ENCODE measurements around the gene NALF2.

Gene NALF2

DNA sequence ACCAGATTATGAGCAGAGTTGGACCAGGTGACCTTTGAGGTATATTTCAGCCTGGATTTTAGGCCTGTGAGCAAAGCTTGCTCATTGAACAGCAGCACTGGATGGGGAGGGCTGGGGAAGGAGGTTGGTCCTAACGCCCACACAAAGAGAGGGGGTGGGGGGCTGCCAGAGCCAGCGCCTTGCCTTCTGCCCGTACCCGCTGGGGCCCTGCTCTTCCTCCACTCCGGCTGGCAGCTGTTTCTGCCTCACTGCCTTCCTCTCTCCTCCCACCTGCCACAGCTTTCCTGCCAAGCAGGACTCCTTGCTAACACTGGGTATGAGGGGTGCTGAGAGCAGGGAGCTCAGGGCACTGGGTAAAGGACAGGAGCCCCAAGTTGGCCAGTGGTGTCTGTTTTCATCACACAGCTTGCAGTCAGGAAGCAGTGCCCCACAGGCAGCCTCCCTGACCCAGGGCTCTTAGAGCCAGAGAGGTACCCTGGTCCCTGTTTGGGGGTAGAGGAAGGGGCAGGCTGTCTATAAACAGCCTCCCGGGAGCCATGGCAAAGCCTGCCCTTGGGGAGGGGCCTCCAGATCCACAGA is 6.1 kb downstream of the NALF2 start:
- Histone ChIP-seq H4K20me1 (ENCODE audit: insufficient read depth, low read length, poor library complexity, severe bottlenecking) (no peaks in the 10 kb centered on the region), H3K9me2 (replicated peaks; ENCODE audit: low read depth, low read length) (no peaks in the 10 kb centered on the region), H3K4me3 (ENCODE audit: low read length, poor library complexity, severe bottlenecking) (no peak overlapping the region), H3K79me2 (ENCODE audit: insufficient read depth, low read length) (no peaks in the 10 kb centered on the region), H3K4me2 (ENCODE audit: low read depth, low read length, poor library complexity, severe bottlenecking) (no peak overlapping the region), H3K9ac (ENCODE audit: low read depth, low read length, poor library complexity, severe bottlenecking) (no peak overlapping the region), H3F3A (ENCODE audit: low read depth) (no peaks in the 10 kb centered on the region), H2AFZ (ENCODE audit: low read length) (no peak overlapping the region), H3K4me1 (ENCODE audit: insufficient read depth, low read length, poor library complexity, severe bottlenecking) (peaks cover 5% of the 10 kb centered on the region), H3K27me3 (ENCODE audit: insufficient read depth, low read length, poor library complexity, severe bottlenecking) (no peaks in the 10 kb centered on the region), H3K9me3 (ENCODE audit: insufficient read depth, low read depth, low read length) (no peaks in the 10 kb centered on the region), H3K36me3 (ENCODE audit: insufficient read depth, low read length) (no peaks in the 10 kb centered on the region)
- TF ChIP-seq, protein P1, sequence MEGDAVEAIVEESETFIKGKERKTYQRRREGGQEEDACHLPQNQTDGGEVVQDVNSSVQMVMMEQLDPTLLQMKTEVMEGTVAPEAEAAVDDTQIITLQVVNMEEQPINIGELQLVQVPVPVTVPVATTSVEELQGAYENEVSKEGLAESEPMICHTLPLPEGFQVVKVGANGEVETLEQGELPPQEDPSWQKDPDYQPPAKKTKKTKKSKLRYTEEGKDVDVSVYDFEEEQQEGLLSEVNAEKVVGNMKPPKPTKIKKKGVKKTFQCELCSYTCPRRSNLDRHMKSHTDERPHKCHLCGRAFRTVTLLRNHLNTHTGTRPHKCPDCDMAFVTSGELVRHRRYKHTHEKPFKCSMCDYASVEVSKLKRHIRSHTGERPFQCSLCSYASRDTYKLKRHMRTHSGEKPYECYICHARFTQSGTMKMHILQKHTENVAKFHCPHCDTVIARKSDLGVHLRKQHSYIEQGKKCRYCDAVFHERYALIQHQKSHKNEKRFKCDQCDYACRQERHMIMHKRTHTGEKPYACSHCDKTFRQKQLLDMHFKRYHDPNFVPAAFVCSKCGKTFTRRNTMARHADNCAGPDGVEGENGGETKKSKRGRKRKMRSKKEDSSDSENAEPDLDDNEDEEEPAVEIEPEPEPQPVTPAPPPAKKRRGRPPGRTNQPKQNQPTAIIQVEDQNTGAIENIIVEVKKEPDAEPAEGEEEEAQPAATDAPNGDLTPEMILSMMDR (conservative IDR thresholded peaks at IDR 0.05; ENCODE audit: low read length), result no peak
- no peak for TF ChIP-seq EZH2phosphoT487 (IDR thresholded peaks at IDR 0.05; ENCODE audit: borderline replicate concordance)

DNA sequence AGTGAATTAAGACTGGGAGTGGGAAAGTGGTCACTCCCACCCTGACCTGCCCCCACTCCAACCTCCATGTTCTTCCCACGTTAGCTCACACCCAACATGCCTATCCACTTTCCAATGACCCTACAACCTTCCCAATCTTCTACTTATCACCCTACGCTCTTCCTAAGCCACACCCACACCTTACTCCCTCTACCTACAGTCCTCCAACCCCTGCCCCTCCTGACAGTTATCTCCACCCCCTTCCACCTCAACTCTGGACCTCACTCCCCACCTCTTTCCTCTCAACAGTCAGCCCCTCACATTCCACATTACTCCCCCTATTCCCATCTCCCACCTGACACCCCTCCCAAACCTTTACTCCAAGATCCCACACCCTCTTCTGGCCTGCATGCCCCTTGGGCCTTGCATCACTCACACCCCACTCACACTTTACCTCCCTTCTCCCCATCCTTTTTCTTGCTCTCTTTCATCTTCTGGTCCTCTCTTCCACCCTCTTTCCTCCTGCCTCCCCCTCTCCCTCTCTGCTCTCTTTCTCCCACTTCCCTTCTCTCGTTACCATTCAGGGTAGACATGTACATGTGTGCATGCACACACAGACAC is 6.9 kb downstream of the NALF2 start:
- no peaks in the 10 kb centered on the region for H3K27me3 ChIP-seq (ENCODE audit: insufficient read depth, low read length, poor library complexity, severe bottlenecking)
- H3K4me1 ChIP-seq (ENCODE audit: insufficient read depth, low read length, poor library complexity, severe bottlenecking), result peaks cover 5% of the 10 kb centered on the region
- no peaks in the 10 kb centered on the region for H3K79me2 ChIP-seq (ENCODE audit: insufficient read depth, low read length)
- H3K9ac ChIP-seq (ENCODE audit: low read depth, low read length, poor library complexity, severe bottlenecking), result no peak overlapping the region
- H3K9me3 ChIP-seq (ENCODE audit: insufficient read depth, low read depth, low read length), result no peaks in the 10 kb centered on the region
- no peak overlapping the region for H3K4me3 ChIP-seq (ENCODE audit: low read length, poor library complexity, severe bottlenecking)
- no peaks in the 10 kb centered on the region for H3K9me2 ChIP-seq (replicated peaks; ENCODE audit: low read depth, low read length)
- H3F3A ChIP-seq (ENCODE audit: low read depth), result no peaks in the 10 kb centered on the region
- no peak overlapping the region for H3K4me2 ChIP-seq (ENCODE audit: low read depth, low read length, poor library complexity, severe bottlenecking)
- no peaks in the 10 kb centered on the region for H4K20me1 ChIP-seq (ENCODE audit: insufficient read depth, low read length, poor library complexity, severe bottlenecking)
- no peak overlapping the region for H2AFZ ChIP-seq (ENCODE audit: low read length)
- H3K36me3 ChIP-seq (ENCODE audit: insufficient read depth, low read length), result no peaks in the 10 kb centered on the region
- TF ChIP-seq, protein P1 (conservative IDR thresholded peaks at IDR 0.05; ENCODE audit: low read length), result no peak
- TF ChIP-seq EZH2phosphoT487 (IDR thresholded peaks at IDR 0.05; ENCODE audit: borderline replicate concordance), result no peak

DNA sequence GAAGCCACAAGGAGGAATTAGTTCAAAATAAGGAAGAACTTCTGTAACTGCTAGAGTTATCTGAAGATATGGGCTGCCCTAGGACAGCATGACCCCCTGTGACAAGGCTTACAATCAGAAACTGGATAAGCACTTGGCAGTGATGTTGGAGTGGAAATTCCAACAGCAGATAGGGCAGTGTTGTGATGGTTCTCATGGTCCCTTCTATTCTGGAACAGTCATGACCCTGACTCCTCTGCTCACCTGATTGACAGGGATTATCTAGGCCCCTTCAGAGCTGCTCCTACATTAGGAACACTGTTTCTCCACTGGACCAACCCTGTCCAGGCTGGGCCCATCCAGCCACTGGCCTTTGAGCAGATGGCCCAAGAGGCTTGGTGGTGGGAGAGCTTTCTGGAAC is 17.9 kb downstream of the NALF2 start:
- H3K27me3 ChIP-seq (ENCODE audit: insufficient read depth, low read length, poor library complexity, severe bottlenecking), result no peaks in the 10 kb centered on the region
- H3K4me2 ChIP-seq (ENCODE audit: low read depth, low read length, poor library complexity, severe bottlenecking), result no peak overlapping the region
- H3K36me3 ChIP-seq (ENCODE audit: insufficient read depth, low read length), result no peaks in the 10 kb centered on the region
- H3K4me3 ChIP-seq (ENCODE audit: low read length, poor library complexity, severe bottlenecking), result no peak overlapping the region
- H3K4me1 ChIP-seq (ENCODE audit: insufficient read depth, low read length, poor library complexity, severe bottlenecking), result no peaks in the 10 kb centered on the region
- TF ChIP-seq EZH2phosphoT487 (IDR thresholded peaks at IDR 0.05; ENCODE audit: borderline replicate concordance), result no peak
- TF ChIP-seq, protein P1 (conservative IDR thresholded peaks at IDR 0.05; ENCODE audit: low read length), result no peak
- no peak overlapping the region for H3K9ac ChIP-seq (ENCODE audit: low read depth, low read length, poor library complexity, severe bottlenecking)
- H3F3A ChIP-seq (ENCODE audit: low read depth), result no peaks in the 10 kb centered on the region
- no peaks in the 10 kb centered on the region for H3K79me2 ChIP-seq (ENCODE audit: insufficient read depth, low read length)
- no peaks in the 10 kb centered on the region for H3K9me2 ChIP-seq (replicated peaks; ENCODE audit: low read depth, low read length)
- H4K20me1 ChIP-seq (ENCODE audit: insufficient read depth, low read length, poor library complexity, severe bottlenecking), result no peaks in the 10 kb centered on the region
- H2AFZ ChIP-seq (ENCODE audit: low read length), result no peak overlapping the region
- H3K9me3 ChIP-seq (ENCODE audit: insufficient read depth, low read depth, low read length), result no peaks in the 10 kb centered on the region

All from Loucy (cell line).